Mesenchymal stem cell (in vitro differentiated cells and primary cell): ENCODE data around the gene ACSM5.
"Not testable (repeated sequence)": the region's sequence is repeated elsewhere in the genome, so short reads cannot be mapped to it uniquely, and the experiment has no call there.

ENCODE experiments used
- DNase-seq: peaks from one replicate; pipeline ENCODE4 v3.0.0-alpha.2; 2013
- H2AFZ ChIP-seq: one replicate; pipeline ENCODE4 v1.6.1; 2013; ENCODE audit warnings: low read depth, mild to moderate bottlenecking, control low read depth, inconsistent platforms, low read length, moderate library complexity
- H2AK5ac ChIP-seq: 2 replicates; pipeline ENCODE4 v1.6.1; 2013; ENCODE audit warnings: low read length, moderate library complexity, mild to moderate bottlenecking, inconsistent platforms; ENCODE audit not compliant: severe bottlenecking
- H2BK120ac ChIP-seq: one replicate; pipeline ENCODE4 v1.6.1; 2013; ENCODE audit warnings: low read depth, mild to moderate bottlenecking, inconsistent platforms, low read length, moderate library complexity
- H2BK12ac ChIP-seq, 2 experiments: one replicate each; pipeline ENCODE4 v1.6.1; 2013; ENCODE audit warnings: inconsistent platforms in 2 of 2, low read length in 2 of 2, mild to moderate bottlenecking in 2 of 2, moderate library complexity in 2 of 2, control low read depth in 1 of 2
- H2BK15ac ChIP-seq: one replicate; pipeline ENCODE4 v1.6.1; 2013; ENCODE audit warnings: mild to moderate bottlenecking, low read depth, inconsistent platforms; ENCODE audit not compliant: poor library complexity, severe bottlenecking
- H2BK5ac ChIP-seq: 2 replicates; pipeline ENCODE4 v1.6.1; 2013; ENCODE audit warnings: low read depth, mild to moderate bottlenecking, low read length, control low read depth, inconsistent platforms; ENCODE audit not compliant: poor library complexity, severe bottlenecking
- H3K14ac ChIP-seq, 2 experiments: one replicate each; pipeline ENCODE4 v1.6.1; 2013; ENCODE audit warnings: inconsistent platforms in 2 of 2, low read length in 2 of 2, control low read depth in 1 of 2, mild to moderate bottlenecking in 1 of 2, moderate library complexity in 1 of 2
- H3K18ac ChIP-seq, 2 experiments: one replicate each; pipeline ENCODE4 v1.6.1; 2013; ENCODE audit warnings: inconsistent platforms in 2 of 2, low read length in 2 of 2, control low read depth in 1 of 2, low read depth in 1 of 2, mild to moderate bottlenecking in 1 of 2
- H3K23ac ChIP-seq, 2 experiments: one replicate each; pipeline ENCODE4 v1.6.1; 2013; ENCODE audit warnings: inconsistent platforms in 2 of 2, low read length in 2 of 2, mild to moderate bottlenecking in 2 of 2, moderate library complexity in 2 of 2, control low read depth in 1 of 2
- H3K27ac ChIP-seq: 2 replicates; pipeline ENCODE4 v1.5.1; 2013; ENCODE audit warnings: mild to moderate bottlenecking, moderate library complexity, low read length, control low read depth, inconsistent platforms; ENCODE audit not compliant: poor library complexity, severe bottlenecking
- H3K27me3 ChIP-seq, 2 experiments: 2 replicates each; pipeline versions ENCODE4 v1.6.1 to v1.7.0; 2013; ENCODE audit warnings: low read length in 2 of 2, mild to moderate bottlenecking in 2 of 2, moderate library complexity in 2 of 2, control low read depth in 1 of 2, inconsistent platforms in 1 of 2; ENCODE audit not compliant: control insufficient read depth in 1 of 2, insufficient read depth in 1 of 2
- H3K36me3 ChIP-seq, 2 experiments: 2 replicates each; pipeline versions ENCODE4 v1.6.1 to v1.7.0; 2013; ENCODE audit warnings: low read length in 2 of 2, control low read depth in 1 of 2, inconsistent platforms in 1 of 2, low read depth in 1 of 2, mild to moderate bottlenecking in 1 of 2; ENCODE audit not compliant: insufficient read depth in 2 of 2, control insufficient read depth in 1 of 2
- H3K4ac ChIP-seq, 2 experiments: one replicate each; pipeline ENCODE4 v1.6.1; 2013; ENCODE audit warnings: inconsistent platforms in 2 of 2, low read length in 2 of 2, mild to moderate bottlenecking in 2 of 2, moderate library complexity in 2 of 2, control low read depth in 1 of 2, low read depth in 1 of 2
- H3K4me1 ChIP-seq: 2 replicates; pipeline ENCODE4 v1.6.1; 2013; ENCODE audit warnings: low read depth, low read length, control low read depth; ENCODE audit not compliant: control insufficient read depth, insufficient read depth
- H3K4me2 ChIP-seq: 2 replicates; pipeline ENCODE4 v1.6.1; 2013; ENCODE audit warnings: low read length, mild to moderate bottlenecking, inconsistent platforms; ENCODE audit not compliant: poor library complexity, severe bottlenecking
- H3K4me3 ChIP-seq, 2 experiments: 2 replicates each; pipeline versions ENCODE4 v1.5.1 to v1.7.0; 2013; ENCODE audit warnings: low read length in 2 of 2, mild to moderate bottlenecking in 2 of 2, control low read depth in 1 of 2, low read depth in 1 of 2; ENCODE audit not compliant: insufficient read depth in 1 of 2
- H3K79me1 ChIP-seq: replicated peaks from 2 replicates; pipeline ENCODE4 v1.6.1; 2013; ENCODE audit warnings: mild to moderate bottlenecking, control low read depth, low read length, inconsistent platforms; ENCODE audit not compliant: poor library complexity, severe bottlenecking
- H3K9ac ChIP-seq: 2 replicates; pipeline ENCODE4 v1.7.0; 2013; ENCODE audit warnings: mild to moderate bottlenecking, low read length, moderate library complexity
- H3K9me3 ChIP-seq: 2 replicates; pipeline ENCODE4 v1.7.0; 2013; ENCODE audit warnings: mild to moderate bottlenecking, low read length; ENCODE audit not compliant: control insufficient read depth
- H4K8ac ChIP-seq: one replicate; pipeline ENCODE4 v1.6.1; 2013; ENCODE audit warnings: inconsistent platforms, mild to moderate bottlenecking, low read length, moderate library complexity
- H4K91ac ChIP-seq: one replicate; pipeline ENCODE4 v1.6.1; 2013; ENCODE audit warnings: mild to moderate bottlenecking, low read length, inconsistent platforms
- WGBS: methylation state at CpG from one replicate; pipeline ENCODE4 v1.1.7; 2013; ENCODE audit warnings: mixed read lengths; 5-methylcytosine and 5-hydroxymethylcytosine counted together

ACSM5 gene

DNA sequence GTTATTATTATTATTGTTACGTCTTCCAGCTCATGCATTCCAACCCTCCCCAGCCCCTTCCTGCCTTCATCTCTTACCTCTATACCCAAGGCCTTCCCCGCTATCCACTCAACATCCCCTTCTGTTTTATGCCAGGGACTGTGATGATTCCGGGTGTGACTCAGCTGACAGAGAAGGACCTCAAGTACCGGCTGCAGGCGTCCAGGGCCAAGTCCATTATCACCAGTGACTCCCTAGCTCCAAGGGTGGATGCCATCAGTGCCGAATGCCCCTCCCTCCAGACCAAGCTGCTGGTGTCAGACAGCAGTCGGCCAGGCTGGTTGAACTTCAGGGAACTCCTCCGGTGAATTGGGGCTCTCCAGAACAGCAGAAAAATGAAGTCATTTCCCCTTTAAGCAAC lies 9.8 kb downstream of the ACSM5 start:
- not testable (repeated sequence) for H2AFZ ChIP-seq, H3K23ac ChIP-seq, H3K27ac ChIP-seq, H2BK120ac ChIP-seq, H3K9me3 ChIP-seq, H4K8ac ChIP-seq, H2AK5ac ChIP-seq, H3K14ac ChIP-seq, H3K4me3 ChIP-seq, H2BK12ac ChIP-seq, H3K4ac ChIP-seq, H3K4me2 ChIP-seq, H3K36me3 ChIP-seq, H3K4me1 ChIP-seq, H3K9ac ChIP-seq, DNase-seq, H2BK15ac ChIP-seq, H3K18ac ChIP-seq, H3K79me1 ChIP-seq, H2BK5ac ChIP-seq, H4K91ac ChIP-seq, H3K27me3 ChIP-seq
- 74% methylated on average over 8 of the region's 8 CpGs for WGBS

- not testable (repeated sequence) for H2BK15ac ChIP-seq
Observed at GRCh38 chr16:20421748-20422147, 12.4 kb downstream of the ACSM5 start.

DNA sequence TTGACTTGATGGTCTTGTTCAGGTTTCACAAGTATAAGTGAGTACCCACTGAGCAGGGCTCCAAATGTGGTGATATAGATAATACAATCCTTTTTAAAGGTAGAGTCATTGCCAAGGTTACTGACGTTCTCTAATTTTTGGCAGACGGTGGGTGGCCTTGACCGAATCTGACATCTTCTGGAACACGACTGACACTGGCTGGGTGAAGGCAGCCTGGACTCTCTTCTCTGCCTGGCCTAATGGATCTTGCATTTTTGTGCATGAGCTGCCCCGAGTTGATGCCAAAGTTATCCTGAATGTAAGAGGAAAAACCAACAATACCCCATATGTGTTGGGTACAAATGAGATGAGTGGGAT lies 14.4 kb downstream of the ACSM5 start:
- not testable (repeated sequence) for H4K91ac ChIP-seq, H3K9ac ChIP-seq, H2AK5ac ChIP-seq, H3K4me3 ChIP-seq, DNase-seq, H3K27me3 ChIP-seq, H3K36me3 ChIP-seq, H2BK12ac ChIP-seq, H3K4me2 ChIP-seq, H3K4ac ChIP-seq, H3K27ac ChIP-seq, H3K18ac ChIP-seq, H2BK15ac ChIP-seq, H2AFZ ChIP-seq, H3K4me1 ChIP-seq, H4K8ac ChIP-seq, H2BK5ac ChIP-seq, H3K9me3 ChIP-seq, H2BK120ac ChIP-seq, H3K79me1 ChIP-seq, H3K14ac ChIP-seq, H3K23ac ChIP-seq
- 81% methylated on average over 4 of the region's 5 CpGs for WGBS

More at GRCh38 chr16:20421748-20422147, 12.4 kb downstream of the ACSM5 start:
- not testable (repeated sequence) for DNase-seq, H3K18ac ChIP-seq, H3K14ac ChIP-seq, H3K36me3 ChIP-seq, H3K9me3 ChIP-seq, H3K9ac ChIP-seq, H3K4me3 ChIP-seq, H3K23ac ChIP-seq, H3K27me3 ChIP-seq, H2BK5ac ChIP-seq, H4K8ac ChIP-seq, H2AK5ac ChIP-seq, H2BK120ac ChIP-seq, H3K27ac ChIP-seq, H4K91ac ChIP-seq, H2AFZ ChIP-seq, H3K4me1 ChIP-seq, H3K79me1 ChIP-seq, H3K4ac ChIP-seq, H3K4me2 ChIP-seq, H2BK12ac ChIP-seq
- no CpG with 5 or more reads among the region's 2 CpGs for WGBS

DNA sequence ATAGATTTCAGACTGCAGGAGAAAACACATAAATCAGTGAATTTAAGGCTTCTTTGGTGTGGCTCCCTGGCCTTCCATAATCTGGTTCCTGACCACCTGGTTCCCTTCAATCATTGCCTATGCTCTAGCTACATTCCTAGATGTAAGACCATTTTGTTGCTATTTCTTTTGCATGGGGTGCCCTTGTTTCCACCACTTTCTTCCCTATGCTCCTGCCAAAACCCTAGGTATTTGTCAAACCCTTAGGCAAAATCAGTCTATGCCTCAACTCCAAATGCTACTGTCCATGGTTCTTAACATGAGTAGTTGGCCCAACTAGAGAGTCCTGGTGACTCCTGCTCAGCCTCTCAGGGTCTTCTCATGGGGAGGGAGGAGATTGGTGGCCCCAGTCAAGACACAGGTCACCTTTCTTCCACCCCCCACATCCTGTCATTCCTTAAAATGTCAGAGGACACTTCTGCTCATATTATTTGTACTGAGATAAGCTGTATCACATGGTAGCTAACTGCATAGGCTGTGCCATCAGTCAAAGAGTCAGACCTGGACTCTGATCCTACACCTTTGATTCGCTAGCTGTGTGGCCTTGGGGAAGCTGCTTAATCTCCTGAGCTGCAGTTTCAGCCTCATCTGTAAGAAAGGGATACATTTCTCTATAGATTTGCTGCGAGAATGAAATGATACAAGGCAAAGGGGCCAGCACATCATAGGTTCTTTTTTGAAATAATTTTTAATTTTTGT lies 15.0 kb downstream of the ACSM5 start:
- WGBS: 36% methylated on average over 2 of the region's 2 CpGs
- no peaks in the 10 kb centered on the region for H3K9me3 ChIP-seq
- no peaks in the 10 kb centered on the region for H3K4me1 ChIP-seq

More for the DNA sequence above, 15.0 kb downstream of the ACSM5 start:
- no peak overlapping the region for H3K18ac ChIP-seq
- no peak overlapping the region for H3K4ac ChIP-seq
- H3K23ac ChIP-seq: no peak overlapping the region
- no peak overlapping the region for H4K8ac ChIP-seq
- H2BK120ac ChIP-seq: no peak overlapping the region
- H2AFZ ChIP-seq: no peak overlapping the region
- H4K91ac ChIP-seq: no peak overlapping the region
- H3K4me2 ChIP-seq: no peak overlapping the region
- H3K4me3 ChIP-seq: no peak overlapping the region
- DNase-seq: no peak
- H3K14ac ChIP-seq: no peak overlapping the region
- no peak overlapping the region for H3K27ac ChIP-seq
- no peaks in the 10 kb centered on the region for H3K36me3 ChIP-seq
- no peaks in the 10 kb centered on the region for H3K79me1 ChIP-seq
- no peak overlapping the region for H2BK12ac ChIP-seq
- H2AK5ac ChIP-seq: no peak overlapping the region
- no peak overlapping the region for H3K9ac ChIP-seq
- no peak overlapping the region for H2BK15ac ChIP-seq
- H2BK5ac ChIP-seq: no peak overlapping the region
- H3K27me3 ChIP-seq: no peaks in the 10 kb centered on the region
